HG02884 (cell line): Measurements from ENCODE around the gene CRY2.
A peak's percentile ranks its signal among the peaks of the same experiment; 100 is the strongest.

Experiments used
- ATAC-seq: cut with Tn5 transposase; IDR thresholded peaks from one replicate; pipeline ENCODE4 v1.9.1; 2021; ENCODE audit warnings: mild to moderate bottlenecking, moderate library complexity; ENCODE audit not compliant: unreplicated experiment

The CRY2 gene

GRCh38 chr11:45917286-45917622 is 70.0 kb downstream of the CRY2 start:
- no peak for ATAC-seq

GRCh38 chr11:45917623-45918330 is 70.5 kb downstream of the CRY2 start, which contains the start of gene PEX16:
TSS of gene PEX16 (minus strand) at chr11:45917877. CDS start at chr11:45917811, 66 bp downstream.
- peak; percentile 92 for ATAC-seq

GRCh38 chr11:45918331-45918941 is 71.2 kb downstream of the CRY2 start:
- no peak for ATAC-seq

GRCh38 chr11:45918962-45919675 is 71.8 kb downstream of the CRY2 start:
- ATAC-seq = no peak

- no peak for ATAC-seq
Observed at GRCh38 chr11:45919806-45920530, 72.7 kb downstream of the CRY2 start.

- no peak for ATAC-seq
Observed at GRCh38 chr11:45920531-45921477, 73.5 kb downstream of the CRY2 start.

- ATAC-seq = no peak
Observed at GRCh38 chr11:45921561-45922424, 74.5 kb downstream of the CRY2 start.

GRCh38 chr11:45922425-45923082 is 75.3 kb downstream of the CRY2 start, which contains the start of gene LARGE2:
TSS of gene LARGE2 (plus strand) at chr11:45922656. CDS start at chr11:45922883, 227 bp downstream.
- ATAC-seq = no peak

- ATAC-seq = no peak
Observed at GRCh38 chr11:45924036-45924915, 77.0 kb downstream of the CRY2 start.

- ATAC-seq = no peak
Observed at GRCh38 chr11:45924927-45925326, 77.7 kb downstream of the CRY2 start.

- ATAC-seq = no peak
Observed at GRCh38 chr11:45925550-45925949, 78.3 kb downstream of the CRY2 start.

GRCh38 chr11:45926001-45926401 is 78.7 kb downstream of the CRY2 start:
- no peak for ATAC-seq

GRCh38 chr11:45926536-45927331 is 79.5 kb downstream of the CRY2 start:
- ATAC-seq = no peak

- no peak for ATAC-seq
Observed at GRCh38 chr11:45927332-45927683, 80.0 kb downstream of the CRY2 start.

GRCh38 chr11:45927684-45928413 is 80.6 kb downstream of the CRY2 start:
- no peak for ATAC-seq

- no peak for ATAC-seq
Observed at GRCh38 chr11:45928535-45929215, 81.4 kb downstream of the CRY2 start.
